Muscle of back (tissue), 11 donors: ENCODE measurements around the gene HAPSTR1. TPM values are rescaled to one million over a fixed set of nuclear protein-coding genes. Genes with fewer than 3 reads are reported as not detected.
"Not testable (repeated sequence)": the region's sequence is repeated elsewhere in the genome, so short reads cannot be mapped to it uniquely, and the experiment has no call there.

ENCODE experiments used
- DNase-seq, 3 donors: peaks; one replicate each; pipeline versions ENCODE4 v3.0.0 to v3.0.0-alpha.2; 2013
- polyA plus RNA-seq, 10 donors: library from polyadenylated mRNA; unstranded; fragments of 120-200 nt; gene quantifications; one replicate each; pipeline ENCODE4 v1.2.1, GENCODE V29; 2013; ENCODE audit not compliant: insufficient read length in 10 of 10

The HAPSTR1 gene
- polyA plus RNA-seq, 10 donors = 29.8 to 41.3 (median 35.3) TPM

DNA sequence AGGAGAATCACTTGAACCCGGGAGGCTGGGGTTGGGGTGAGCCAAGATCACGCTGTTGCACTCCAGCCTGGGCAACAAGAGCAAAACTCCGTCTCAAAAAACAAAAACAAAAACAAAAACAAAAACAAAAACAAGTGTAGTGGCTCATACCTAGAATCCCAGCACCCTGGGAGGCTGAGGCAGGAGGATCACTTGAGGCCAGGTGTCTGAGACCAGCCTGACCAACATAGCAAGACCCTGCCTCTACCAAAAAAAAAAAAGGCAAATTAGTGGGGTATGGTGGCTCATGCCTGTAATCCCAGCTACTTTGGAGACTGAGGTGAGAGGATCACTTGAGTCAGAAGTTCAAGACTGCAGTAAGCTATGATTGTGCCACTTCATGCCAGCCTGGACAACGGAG lies 26.4 kb upstream of the HAPSTR1 start:
- no peak for DNase-seq

DNA sequence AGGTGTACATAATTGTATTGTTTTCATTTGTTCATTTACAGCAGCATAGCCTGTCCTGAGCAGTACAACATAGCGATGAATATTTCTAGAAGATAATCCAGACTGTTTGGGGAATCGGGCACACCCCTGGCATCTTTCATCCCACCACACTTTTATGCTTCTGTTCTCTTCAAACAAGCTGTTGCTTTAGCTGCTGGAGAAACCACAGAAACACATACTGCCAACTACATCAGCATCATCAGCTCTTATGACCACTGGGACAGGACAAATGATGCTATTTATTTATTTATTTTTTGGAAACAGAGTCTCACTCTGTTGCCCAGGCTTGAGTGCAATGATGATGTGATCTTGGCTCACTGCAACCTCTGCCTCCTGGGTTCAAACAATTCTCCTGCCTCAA lies 22.6 kb upstream of the HAPSTR1 start:
- no peak for DNase-seq

GRCh38 chr16:9070254-9070653 lies 21.2 kb upstream of the HAPSTR1 start:
- DNase-seq = no peak

DNA sequence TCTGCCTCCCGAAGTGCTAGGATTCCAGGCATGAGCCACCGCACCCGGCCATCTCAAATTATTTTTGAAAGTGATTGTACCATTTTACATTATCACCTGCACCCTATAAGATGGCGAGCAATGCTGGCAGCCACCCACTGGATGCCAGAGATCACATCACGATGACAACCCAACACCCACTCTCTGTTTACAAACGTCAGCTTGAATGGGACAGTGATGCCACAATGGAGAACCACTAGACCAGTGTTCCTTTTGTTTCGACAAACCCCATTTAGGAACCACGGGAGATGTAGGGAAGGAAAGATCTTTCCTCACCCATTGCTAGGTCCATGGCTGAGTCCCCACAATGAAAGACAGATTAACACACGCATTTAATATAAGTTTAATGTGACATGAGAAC lies 20.1 kb upstream of the HAPSTR1 start:
- DNase-seq = no peak

DNA sequence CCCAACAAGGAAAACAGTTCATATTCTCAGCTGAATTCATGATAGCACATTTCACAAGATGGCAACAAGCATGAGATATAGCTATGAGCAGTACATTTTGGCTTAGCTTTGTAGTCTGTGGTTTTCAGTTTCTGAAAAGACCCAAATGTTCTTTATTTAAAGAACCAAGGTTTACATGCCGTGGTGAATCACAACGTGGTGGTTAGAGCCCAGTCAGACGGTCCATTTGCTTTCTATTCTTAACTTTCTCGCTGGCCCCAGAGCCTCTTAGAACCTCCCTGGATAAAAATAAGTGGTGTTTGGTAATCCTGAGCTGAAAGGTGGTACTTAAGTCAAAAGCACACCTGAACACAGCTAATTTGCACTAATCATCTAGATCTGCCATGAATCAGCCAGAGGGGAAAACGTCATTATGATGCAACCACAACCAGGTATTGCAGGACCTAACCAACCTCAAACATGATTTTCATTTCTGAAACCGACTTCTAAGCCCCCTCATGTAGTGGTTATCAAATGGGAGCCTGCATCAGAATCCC lies 18.6 kb upstream of the HAPSTR1 start:
- DNase-seq = peak in 1 of 3 donors; percentile 71

DNA sequence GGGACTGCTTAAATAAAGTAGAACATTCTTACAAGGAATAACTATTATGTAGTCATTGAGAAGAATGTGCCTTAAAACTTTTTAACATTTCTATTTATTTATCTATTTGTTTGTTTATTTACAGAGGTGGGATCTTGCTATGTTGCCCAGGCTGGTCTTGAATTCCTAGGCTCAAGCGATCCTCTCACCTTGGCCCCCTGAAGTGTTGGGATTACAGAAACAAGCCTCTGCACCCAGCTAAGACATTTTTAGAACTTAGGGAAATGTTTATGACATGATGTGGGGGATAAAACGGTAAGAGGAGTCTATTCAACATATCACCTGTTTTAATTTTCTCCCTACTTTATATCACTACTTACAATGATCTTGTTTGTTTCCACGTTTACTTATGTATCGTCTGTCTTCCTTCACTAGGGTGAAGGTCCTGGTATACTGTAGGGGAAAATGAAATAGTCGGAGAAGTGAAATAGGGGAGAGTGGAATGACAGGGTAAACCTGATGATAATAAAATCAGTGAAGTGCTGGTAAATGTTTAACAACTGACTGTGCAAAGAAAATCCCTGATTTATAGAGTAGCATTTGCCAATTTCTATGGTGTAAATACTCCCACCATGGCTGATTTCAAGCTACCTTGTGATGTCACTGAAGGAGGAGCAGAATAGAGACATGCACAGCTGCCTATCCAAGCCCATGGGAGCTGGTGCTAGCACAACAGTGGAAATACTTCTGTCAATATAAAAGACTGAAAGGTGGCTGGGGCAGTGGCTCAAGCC lies 16.0 kb upstream of the HAPSTR1 start:
- DNase-seq = no peak

GRCh38 chr16:9077091-9077809 lies 14.2 kb upstream of the HAPSTR1 start:
- DNase-seq = peak in 1 of 3 donors; percentile 79

DNA sequence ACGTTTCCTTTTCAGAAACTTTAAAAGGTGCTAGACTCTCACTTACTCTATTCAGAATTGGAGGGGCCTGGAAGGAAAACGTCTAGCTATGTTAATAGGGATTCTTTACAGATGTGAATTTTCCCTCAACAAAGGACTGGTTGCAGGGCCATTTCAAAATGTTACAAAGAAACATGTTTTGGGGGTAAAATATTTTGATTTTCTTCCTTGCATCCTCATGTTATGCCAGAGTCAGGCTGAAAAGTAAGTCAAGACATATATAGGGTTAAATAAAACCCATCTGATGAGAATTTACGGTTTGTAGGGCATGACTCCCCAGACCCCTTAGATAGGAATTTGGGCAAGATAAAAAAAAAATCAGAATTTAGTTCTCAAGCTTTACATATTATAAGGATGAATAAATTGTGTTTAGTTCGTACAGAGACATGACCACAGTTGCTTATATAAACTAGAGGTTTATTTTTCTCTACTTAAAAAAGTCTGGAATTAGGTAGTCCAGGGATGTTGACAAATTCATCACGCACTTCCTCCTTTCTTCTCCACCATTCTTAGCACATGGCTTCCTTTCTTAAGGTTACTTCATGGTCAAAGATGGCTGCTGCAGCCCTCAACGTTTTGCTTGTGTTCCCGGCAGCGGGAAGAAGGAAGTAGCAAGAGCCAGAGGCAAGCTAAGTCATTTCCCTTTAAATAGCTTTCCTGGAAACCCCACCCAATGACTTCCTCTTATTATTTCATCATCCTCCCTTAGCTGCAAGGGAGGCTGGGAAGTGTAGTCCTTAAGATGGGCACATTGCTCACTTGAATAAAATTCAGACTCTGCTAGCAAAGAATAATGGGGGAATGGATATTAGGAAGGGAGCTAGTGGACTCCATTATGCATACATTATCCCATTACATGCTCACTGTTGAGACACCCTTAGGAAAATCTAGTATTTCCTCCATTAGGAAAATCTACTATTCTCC lies 12.7 kb upstream of the HAPSTR1 start:
- peak; percentile 38 to 75 (median 63) for DNase-seq

- DNase-seq = no peak
These were observed 12.0 kb upstream of the HAPSTR1 start for GRCh38 chr16:9079430-9079812.

DNA sequence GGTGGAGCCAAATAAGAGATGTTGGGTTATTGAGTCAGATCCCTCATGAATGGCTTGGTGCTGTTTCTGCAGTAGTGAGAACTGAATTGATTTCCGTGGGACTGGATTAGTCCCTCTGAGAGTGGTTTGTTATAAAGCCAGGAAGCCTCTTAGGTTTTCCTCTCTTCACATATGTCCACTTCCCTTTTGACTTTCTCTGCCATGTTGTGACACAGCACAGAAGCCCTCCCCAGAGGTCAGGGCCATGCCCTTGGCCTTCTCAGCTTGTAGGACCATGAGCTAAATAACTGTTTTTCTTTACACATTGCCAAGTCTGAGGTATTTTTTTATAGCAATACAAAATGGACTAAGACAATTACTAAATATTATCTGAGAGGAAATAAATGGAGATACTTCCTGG lies 10.3 kb upstream of the HAPSTR1 start:
- no peak for DNase-seq

GRCh38 chr16:9081843-9082242 lies 9.6 kb upstream of the HAPSTR1 start:
- no peak for DNase-seq

GRCh38 chr16:9082422-9082821 lies 9.0 kb upstream of the HAPSTR1 start:
- no peak for DNase-seq

GRCh38 chr16:9087733-9088132 lies 3.7 kb upstream of the HAPSTR1 start:
- DNase-seq = not testable (repeated sequence)

DNA sequence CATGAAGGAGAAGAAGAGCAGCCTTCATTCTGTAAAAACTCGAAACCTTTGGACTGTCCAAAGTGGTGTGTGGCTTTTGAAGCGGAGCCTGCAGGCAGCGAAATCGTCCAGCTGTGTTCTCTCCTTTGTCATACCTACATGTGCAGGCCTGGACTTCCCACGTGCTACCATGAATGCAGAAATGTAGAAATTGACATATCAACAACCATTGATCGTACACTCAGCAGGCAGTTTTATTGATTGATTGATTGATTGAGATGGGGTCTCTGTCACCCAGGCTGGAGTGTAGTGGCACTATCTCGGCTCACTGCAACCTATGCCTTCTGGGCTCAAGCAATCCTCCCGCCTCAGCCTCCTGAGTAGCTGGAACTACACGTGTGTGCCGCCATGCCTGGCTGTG lies 2.6 kb upstream of the HAPSTR1 start:
- no peak for DNase-seq

DNA sequence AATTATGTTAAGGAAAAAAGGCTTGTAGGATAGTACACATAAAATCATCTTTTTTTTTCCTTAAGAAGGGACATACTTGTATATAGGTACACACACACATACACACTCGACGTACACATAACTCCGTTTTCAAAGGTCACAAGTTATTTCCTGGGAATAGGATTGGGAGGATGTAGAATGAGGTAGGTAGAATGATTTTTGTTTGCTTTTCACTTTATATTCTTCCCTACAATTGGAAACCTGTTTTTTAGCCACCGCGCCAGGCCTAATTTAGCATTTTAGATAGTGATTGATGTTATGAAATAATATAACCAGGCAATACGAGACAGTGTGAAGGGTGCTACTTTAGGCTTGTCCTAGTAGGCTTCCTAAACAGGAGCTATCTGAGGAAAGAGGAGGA lies 1.8 kb upstream of the HAPSTR1 start:
- DNase-seq = no peak

- DNase-seq = peak in 2 of 3 donors; percentile 37 to 77
These were observed 1.1 kb upstream of the HAPSTR1 start for GRCh38 chr16:9090101-9090959.

GRCh38 chr16:9091867-9092281 lies 430 bp downstream of the HAPSTR1 start:
- DNase-seq = peak in 1 of 3 donors; percentile 86

- DNase-seq = peak in 2 of 3 donors; percentile 41 to 83
These were observed 986 bp downstream of the HAPSTR1 start for GRCh38 chr16:9092282-9092977.

DNA sequence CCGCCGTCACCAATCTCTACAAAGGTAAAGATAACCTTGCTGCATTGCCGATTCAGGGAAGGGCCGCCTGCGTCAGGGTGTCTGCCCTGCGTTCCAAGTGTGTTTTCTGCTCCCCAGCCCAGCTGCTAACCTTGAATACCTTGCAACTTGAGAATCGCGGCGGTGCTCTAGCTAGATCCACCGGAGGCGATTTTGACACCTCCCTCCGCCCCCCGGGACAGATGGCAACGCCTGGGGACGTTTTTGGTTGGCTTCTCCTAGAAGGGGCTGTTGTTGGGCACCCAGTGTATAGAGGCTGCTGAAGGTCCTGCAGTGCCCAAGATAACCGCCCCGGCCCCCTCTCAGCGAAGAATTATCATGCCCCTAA lies 1.5 kb downstream of the HAPSTR1 start:
- DNase-seq = peak in 1 of 3 donors; percentile 45
